Mucosa of rectum (tissue), 2 donors: ENCODE data around the gene DAD1.
"Not testable (repeated sequence)": the region's sequence is repeated elsewhere in the genome, so short reads cannot be mapped to it uniquely, and the experiment has no call there.

Source experiments
- H3K27ac ChIP-seq, 2 donors: one replicate each; pipeline ENCODE4 v1.7.0; 2013; ENCODE audit warnings: inconsistent platforms in 2 of 2, low read depth in 2 of 2, low read length in 2 of 2
- H3K27me3 ChIP-seq, 2 donors: one replicate each; pipeline ENCODE4 v1.7.0; 2013; ENCODE audit warnings: low read length in 2 of 2; ENCODE audit not compliant: control insufficient read depth in 2 of 2, insufficient read depth in 2 of 2
- H3K36me3 ChIP-seq, 2 donors: one replicate each; pipeline ENCODE4 v1.7.0; 2013; ENCODE audit warnings: low read length in 2 of 2; ENCODE audit not compliant: control insufficient read depth in 2 of 2, insufficient read depth in 2 of 2
- H3K4me1 ChIP-seq, 2 donors: one replicate each; pipeline ENCODE4 v1.7.0; 2013; ENCODE audit warnings: low read length in 2 of 2, mild to moderate bottlenecking in 1 of 2; ENCODE audit not compliant: control insufficient read depth in 2 of 2, insufficient read depth in 2 of 2
- H3K4me3 ChIP-seq, 2 donors: one replicate each; pipeline ENCODE4 v1.7.0; 2013; ENCODE audit warnings: low read length in 2 of 2
- H3K9ac ChIP-seq, 2 donors: one replicate each; pipeline ENCODE4 v1.7.0; 2013; ENCODE audit warnings: low read length in 2 of 2, low read depth in 1 of 2, mild to moderate bottlenecking in 1 of 2
- H3K9me3 ChIP-seq, 2 donors: one replicate each; pipeline ENCODE4 v1.7.0; 2013; ENCODE audit warnings: low read length in 2 of 2; ENCODE audit not compliant: control insufficient read depth in 2 of 2
- donor health status: healthy.
- donor health status: Normal muscosa, but diverticular disease.

Gene DAD1

DNA sequence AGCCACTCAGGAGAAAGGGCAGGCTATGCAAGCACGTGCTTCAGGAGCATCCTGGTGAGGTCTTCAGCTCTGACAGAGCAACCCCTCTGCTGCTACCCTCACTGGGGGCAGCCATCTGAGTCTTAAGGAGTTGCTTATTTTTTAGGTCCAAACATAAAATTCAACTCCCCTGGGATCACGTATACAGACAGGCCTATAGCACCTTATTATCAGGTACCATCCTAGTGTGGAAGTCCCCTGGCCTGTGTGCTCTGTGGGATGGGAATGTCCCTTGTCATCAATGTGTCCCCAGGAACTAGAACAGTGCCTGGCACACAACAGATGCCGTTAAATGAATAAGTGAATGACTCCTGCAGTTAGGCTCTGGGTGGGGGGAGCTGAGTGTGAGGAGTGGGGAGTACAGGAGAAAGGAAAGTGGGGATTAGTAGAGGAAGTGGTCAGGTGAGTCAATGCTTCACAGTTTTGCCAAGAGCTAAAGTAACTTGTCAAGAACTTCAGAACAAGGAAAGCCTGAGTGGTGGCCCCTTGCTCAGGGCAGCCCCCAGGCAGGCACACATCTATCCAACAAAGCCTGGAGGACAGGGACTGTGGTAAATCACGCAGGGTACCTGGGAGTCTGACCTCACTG is 33.5 kb downstream of the DAD1 start:
- Histone ChIP-seq H3K27ac (peak overlapping the region; percentile 71 to 90), H3K9me3 (no peaks in the 10 kb centered on the region), H3K4me3 (no peak overlapping the region), H3K36me3 (no peaks in the 10 kb centered on the region), H3K4me1 (peaks cover 36 to 44% of the 10 kb centered on the region in 2 donors), H3K27me3 (no peaks in the 10 kb centered on the region), H3K9ac (peak overlapping the region; percentile 16 to 70)

DNA sequence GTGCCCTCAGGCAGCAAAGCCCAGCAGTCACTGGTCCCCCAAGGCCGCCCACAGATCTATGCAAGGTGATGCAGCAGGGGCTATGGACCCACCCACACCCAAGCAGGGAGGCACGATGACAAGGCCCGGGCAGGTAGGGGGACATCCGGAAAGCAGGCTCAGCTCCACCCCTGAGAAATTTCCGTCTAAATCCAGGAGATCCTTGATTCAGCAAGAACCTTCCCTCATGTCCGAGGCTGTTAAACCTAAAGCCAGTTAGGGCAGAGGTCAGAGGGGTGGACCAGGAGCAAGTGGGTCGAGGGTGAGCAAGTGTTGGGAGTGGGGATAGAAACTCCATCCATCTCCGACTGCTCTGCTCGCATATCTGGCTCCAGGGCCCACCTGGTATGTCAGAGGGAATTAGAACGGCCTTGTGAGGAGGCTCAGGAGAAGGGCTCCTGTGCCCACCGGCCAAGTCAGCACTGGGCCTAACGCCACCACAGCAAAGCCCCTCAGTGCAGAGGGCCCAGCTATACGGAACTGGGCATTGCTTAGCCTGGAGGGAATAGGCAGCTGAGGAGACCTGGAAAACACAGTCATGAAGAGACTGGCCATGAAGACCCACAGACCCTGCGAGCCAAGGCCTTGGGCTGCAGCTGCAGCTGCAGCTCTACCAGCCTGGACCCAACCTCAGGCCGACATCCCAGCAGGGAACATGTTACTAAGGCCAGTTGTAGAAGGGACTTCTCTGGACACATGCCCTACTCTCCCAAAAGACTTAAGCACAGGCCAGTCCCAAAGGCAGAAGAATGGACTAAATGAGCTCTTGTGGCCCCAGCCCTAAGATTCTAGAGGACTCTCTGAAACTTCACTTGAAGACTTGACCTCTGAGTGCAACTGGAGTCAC is 34.3 kb downstream of the DAD1 start:
- Histone ChIP-seq H3K4me1 (peaks cover 42 to 44% of the 10 kb centered on the region in 2 donors), H3K27ac (peak overlapping the region; percentile 71 to 90), H3K9ac (no peak overlapping the region), H3K9me3 (no peaks in the 10 kb centered on the region), H3K36me3 (no peaks in the 10 kb centered on the region), H3K4me3 (no peak overlapping the region), H3K27me3 (no peaks in the 10 kb centered on the region)

DNA sequence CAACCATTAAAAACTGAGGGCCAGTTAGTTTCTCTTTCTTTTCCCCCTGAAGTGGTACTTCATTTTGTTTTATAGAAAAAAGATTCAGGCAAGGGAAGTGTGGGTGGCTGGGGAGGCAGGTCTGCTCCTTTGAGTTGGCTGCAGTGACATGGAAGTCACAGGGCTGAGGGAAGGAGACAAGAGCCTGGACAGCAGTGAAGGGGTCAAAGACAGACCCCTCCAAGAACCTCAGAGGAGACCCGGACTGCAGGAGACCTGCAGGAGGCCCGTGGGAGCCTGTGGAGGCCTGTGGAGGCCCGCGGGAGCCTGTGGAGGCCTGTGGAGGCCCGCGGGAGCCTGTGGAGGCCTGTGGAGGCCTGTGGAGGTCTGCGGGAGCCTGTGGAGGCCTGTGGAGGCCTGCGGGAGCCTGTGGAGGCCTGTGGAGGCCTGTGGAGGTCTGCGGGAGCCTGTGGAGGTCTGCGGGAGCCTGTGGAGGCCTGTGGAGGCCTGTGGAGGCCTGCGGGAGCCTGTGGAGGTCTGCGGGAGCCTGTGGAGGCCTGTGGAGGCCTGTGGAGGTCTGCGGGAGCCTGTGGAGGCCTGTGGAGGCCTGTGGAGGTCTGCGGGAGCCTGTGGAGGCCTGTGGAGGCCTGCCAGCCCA is 35.0 kb downstream of the DAD1 start:
- Histone ChIP-seq H3K4me1 (peaks cover 38 to 43% of the 10 kb centered on the region in 2 donors), H3K27ac (peak overlapping the region in 1 of 2 donors; percentile 90)
- H3K4me3 ChIP-seq, H3K9me3 ChIP-seq, H3K9ac ChIP-seq, H3K27me3 ChIP-seq, H3K36me3 ChIP-seq: not testable (repeated sequence)

DNA sequence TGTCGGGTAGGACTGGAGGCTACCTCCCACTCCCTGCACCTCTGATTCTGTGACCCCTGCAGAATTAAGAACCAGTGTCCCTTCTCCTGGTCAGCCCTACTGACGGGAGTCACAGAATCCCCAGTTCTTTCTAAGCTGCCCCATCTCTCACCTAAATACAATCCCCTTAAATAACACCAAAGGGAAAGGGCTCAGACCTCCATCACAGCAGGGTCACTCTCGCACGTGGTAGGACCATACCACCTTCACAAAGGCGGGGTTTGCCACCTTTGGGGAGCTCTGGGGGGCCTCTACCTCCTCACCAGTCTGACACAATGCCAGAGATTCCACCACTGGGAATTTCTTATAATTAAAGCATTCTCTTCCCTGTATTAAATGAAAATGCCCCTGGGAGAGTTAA is 35.6 kb downstream of the DAD1 start:
- Histone ChIP-seq H3K27me3 (no peaks in the 10 kb centered on the region), H3K9me3 (no peaks in the 10 kb centered on the region), H3K36me3 (no peaks in the 10 kb centered on the region), H3K4me3 (no peak overlapping the region), H3K4me1 (peaks cover 35 to 39% of the 10 kb centered on the region in 2 donors), H3K9ac (no peak overlapping the region), H3K27ac (peak overlapping the region in 1 of 2 donors; percentile 38)

DNA sequence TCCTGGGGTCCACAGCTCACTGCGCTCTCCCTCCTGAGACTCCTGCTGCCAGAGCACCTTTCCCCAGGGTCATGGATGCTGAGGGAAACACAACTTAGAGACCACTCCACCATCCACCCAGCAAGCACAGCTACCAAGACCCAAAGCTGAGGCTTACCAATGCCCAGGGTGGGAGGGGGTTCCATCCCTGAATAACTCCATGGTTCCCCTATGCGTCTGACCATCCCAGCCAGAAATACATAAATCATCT is 36.3 kb downstream of the DAD1 start:
- H3K9me3 ChIP-seq: no peaks in the 10 kb centered on the region
- H3K27me3 ChIP-seq: no peaks in the 10 kb centered on the region
- no peak overlapping the region for H3K4me3 ChIP-seq
- no peak overlapping the region for H3K9ac ChIP-seq
- no peak overlapping the region for H3K27ac ChIP-seq
- peaks cover 31 to 36% of the 10 kb centered on the region in 2 donors for H3K4me1 ChIP-seq
- no peaks in the 10 kb centered on the region for H3K36me3 ChIP-seq

DNA sequence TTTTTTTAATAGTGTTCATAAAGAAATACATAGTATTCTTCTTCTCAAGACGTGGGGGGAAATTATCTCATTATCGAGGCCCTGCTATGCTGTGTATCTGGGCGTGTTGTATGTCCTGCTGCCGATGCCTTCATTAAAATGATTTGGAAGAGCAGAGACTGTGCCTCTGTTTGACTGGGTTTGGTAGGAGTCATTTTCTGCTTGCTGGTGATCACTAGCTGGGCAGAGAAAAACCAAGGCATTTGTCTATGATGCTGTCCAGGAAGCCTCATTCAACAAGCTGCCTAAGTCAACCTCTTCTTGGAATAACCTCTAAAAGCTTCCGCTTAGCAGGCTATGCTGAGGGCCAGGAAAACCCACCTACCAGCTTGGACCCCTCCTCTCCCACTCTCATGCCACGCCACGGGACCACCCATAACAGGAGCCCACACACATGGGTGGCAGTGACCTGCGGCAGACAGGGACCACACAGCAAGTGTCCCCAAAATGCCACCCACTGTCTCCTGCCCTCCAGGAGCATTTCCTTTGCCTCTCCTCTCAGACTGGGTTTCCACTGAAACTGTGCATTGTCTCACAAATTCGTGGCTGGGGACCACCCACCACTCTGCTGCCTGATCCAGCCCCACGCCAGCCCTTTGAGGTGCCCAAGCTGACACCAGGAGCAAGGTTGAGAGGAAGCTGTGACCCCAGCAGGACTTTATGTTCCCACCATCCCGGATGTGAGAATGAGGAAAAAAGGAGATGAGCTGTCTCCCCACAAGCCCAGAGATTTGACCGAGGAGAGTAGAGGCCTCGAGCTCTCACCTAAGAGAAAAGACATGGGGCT is 36.8 kb downstream of the DAD1 start:
- peaks cover 31 to 34% of the 10 kb centered on the region in 2 donors for H3K4me1 ChIP-seq
- H3K27me3 ChIP-seq: no peaks in the 10 kb centered on the region
- no peak overlapping the region for H3K4me3 ChIP-seq
- no peaks in the 10 kb centered on the region for H3K36me3 ChIP-seq
- no peak overlapping the region for H3K9ac ChIP-seq
- peak overlapping the region in 1 of 2 donors; percentile 43 for H3K27ac ChIP-seq
- no peaks in the 10 kb centered on the region for H3K9me3 ChIP-seq

DNA sequence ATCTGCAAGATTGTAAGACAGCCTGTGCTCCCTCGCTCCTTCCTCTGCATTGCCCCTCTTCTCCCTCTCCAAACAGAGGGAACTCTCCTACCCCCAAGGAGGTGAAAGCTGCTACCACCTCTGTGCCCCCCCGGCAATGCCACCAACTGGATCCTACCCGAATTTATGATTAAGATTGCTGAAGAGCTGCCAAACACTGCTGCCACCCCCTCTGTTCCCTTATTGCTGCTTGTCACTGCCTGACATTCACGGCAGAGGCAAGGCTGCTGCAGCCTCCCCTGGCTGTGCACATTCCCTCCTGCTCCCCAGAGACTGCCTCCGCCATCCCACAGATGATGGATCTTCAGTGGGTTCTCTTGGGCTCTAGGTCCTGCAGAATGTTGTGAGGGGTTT is 37.4 kb downstream of the DAD1 start:
- Histone ChIP-seq H3K4me1 (peaks cover 28 to 34% of the 10 kb centered on the region in 2 donors), H3K27ac (peak overlapping the region in 1 of 2 donors; percentile 38), H3K9me3 (no peaks in the 10 kb centered on the region)

DNA sequence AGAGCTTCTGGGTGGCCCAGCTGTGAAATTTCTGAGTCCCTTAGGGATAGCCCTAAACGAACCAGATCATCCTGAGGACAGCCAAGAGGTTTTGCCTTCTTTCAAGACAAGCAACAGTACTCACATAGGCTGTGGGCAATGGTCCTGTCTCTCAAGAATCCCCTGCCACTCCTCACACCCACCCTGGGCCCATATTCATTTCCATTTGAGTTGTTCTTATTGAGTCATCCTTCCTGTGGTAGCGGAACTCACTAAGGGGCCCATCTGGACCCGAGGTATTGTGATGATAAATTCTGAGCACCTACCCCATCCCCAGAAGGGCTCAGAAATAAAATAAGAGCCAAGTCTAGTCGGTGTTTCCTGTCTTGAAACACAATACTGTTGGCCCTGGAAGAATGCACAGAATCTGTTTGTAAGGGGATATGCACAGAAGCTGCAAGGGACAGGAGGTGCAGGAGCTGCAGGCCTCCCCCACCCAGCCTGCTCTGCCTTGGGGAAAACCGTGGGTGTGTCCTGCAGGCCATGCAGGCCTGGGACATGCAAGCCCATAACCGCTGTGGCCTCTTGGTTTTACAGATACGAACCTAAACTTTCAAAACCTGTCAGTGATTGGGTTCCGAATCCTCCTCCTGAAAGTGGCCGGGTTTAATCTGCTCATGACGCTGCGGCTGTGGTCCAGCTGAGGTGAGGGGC is 38.9 kb downstream of the DAD1 start:
- Histone ChIP-seq H3K27me3 (no peaks in the 10 kb centered on the region), H3K36me3 (no peaks in the 10 kb centered on the region), H3K9me3 (no peaks in the 10 kb centered on the region), H3K9ac (peak overlapping the region in 1 of 2 donors; percentile 38), H3K4me3 (peak overlapping the region in 1 of 2 donors; percentile 26), H3K27ac (peak overlapping the region; percentile 35 to 68), H3K4me1 (peaks cover 22 to 33% of the 10 kb centered on the region in 2 donors)

More for the DNA sequence above, 37.4 kb downstream of the DAD1 start:
- Histone ChIP-seq H3K27me3 (no peaks in the 10 kb centered on the region), H3K4me3 (peak overlapping the region in 1 of 2 donors; percentile 20), H3K36me3 (no peaks in the 10 kb centered on the region), H3K9ac (no peak overlapping the region)

DNA sequence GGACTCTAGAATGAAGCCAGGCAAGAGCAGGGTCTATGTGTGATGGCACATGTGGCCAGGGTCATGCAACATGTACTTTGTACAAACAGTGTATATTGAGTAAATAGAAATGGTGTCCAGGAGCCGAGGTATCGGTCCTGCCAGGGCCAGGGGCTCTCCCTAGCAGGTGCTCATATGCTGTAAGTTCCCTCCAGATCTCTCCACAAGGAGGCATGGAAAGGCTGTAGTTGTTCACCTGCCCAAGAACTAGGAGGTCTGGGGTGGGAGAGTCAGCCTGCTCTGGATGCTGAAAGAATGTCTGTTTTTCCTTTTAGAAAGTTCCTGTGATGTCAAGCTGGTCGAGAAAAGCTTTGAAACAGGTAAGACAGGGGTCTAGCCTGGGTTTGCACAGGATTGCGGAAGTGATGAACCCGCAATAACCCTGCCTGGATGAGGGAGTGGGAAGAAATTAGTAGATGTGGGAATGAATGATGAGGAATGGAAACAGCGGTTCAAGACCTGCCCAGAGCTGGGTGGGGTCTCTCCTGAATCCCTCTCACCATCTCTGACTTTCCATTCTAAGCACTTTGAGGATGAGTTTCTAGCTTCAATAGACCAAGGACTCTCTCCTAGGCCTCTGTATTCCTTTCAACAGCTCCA is 39.6 kb downstream of the DAD1 start:
- no peak overlapping the region for H3K4me3 ChIP-seq
- H3K9ac ChIP-seq: peak overlapping the region in 1 of 2 donors; percentile 38
- no peaks in the 10 kb centered on the region for H3K9me3 ChIP-seq
- H3K4me1 ChIP-seq: peaks cover 22 to 29% of the 10 kb centered on the region in 2 donors
- H3K36me3 ChIP-seq: no peaks in the 10 kb centered on the region
- H3K27ac ChIP-seq: peak overlapping the region; percentile 35 to 68
- no peaks in the 10 kb centered on the region for H3K27me3 ChIP-seq
